GM23338 (cell line): ENCODE data around the gene MAST4. TPM values are rescaled to one million over a fixed set of nuclear protein-coding genes. Genes with fewer than 3 reads are reported as not detected.
A peak's percentile ranks its signal among the peaks of the same experiment; 100 is the strongest.

Experiments used
- ATAC-seq: fragments of 200-7000 bp; cut with Tn5 transposase; 3 replicates; pipeline ENCODE4 v1.9.1; 2020
- DNase-seq: peaks from one replicate; pipeline ENCODE4 v3.0.0-alpha.2; 2015; ENCODE audit warnings: low spot score
- H2AFZ ChIP-seq: fragments of 200-600 bp; sonication (generic); 2 replicates; pipeline ENCODE4 v1.8.0; 2016; ENCODE audit warnings: antibody characterized with exemption, mild to moderate bottlenecking, moderate library complexity
- H3F3A ChIP-seq: fragments of 200-600 bp; sonication (generic); replicated peaks from 2 replicates; pipeline ENCODE4 v1.8.0; 2017; ENCODE audit warnings: antibody characterized with exemption, mixed run types, low read depth
- H3K27ac ChIP-seq: fragments of 200-600 bp; sonication (generic); 2 replicates; pipeline ENCODE4 v1.6.1; 2016; ENCODE audit warnings: low read depth
- H3K27me3 ChIP-seq: fragments of 200-600 bp; sonication (generic); 2 replicates; pipeline ENCODE4 v1.8.0; 2016; ENCODE audit warnings: mild to moderate bottlenecking, mixed run types, moderate library complexity; ENCODE audit not compliant: insufficient read depth
- H3K36me3 ChIP-seq: fragments of 200-600 bp; sonication (generic); 2 replicates; pipeline ENCODE4 v1.8.0; 2016; ENCODE audit warnings: mild to moderate bottlenecking; ENCODE audit not compliant: insufficient read depth
- H3K4me1 ChIP-seq: fragments of 200-600 bp; sonication (generic); 2 replicates; pipeline ENCODE4 v1.8.0; 2016; ENCODE audit warnings: mild to moderate bottlenecking, moderate library complexity; ENCODE audit not compliant: insufficient read depth
- H3K4me2 ChIP-seq: fragments of 200-600 bp; sonication (generic); 2 replicates; pipeline ENCODE4 v1.7.1; 2017; ENCODE audit warnings: mixed run types
- H3K4me3 ChIP-seq: fragments of 200-600 bp; sonication (generic); 2 replicates; pipeline ENCODE4 v1.6.1; 2016; ENCODE audit warnings: mixed run types
- H3K79me2 ChIP-seq: fragments of 200-600 bp; sonication (generic); replicated peaks from 2 replicates; pipeline ENCODE4 v1.8.0; 2017; ENCODE audit warnings: mild to moderate bottlenecking; ENCODE audit not compliant: insufficient read depth
- H3K9me2 ChIP-seq: fragments of 200-600 bp; sonication (generic); 2 replicates; pipeline ENCODE4 v1.8.0; 2017; ENCODE audit not compliant: insufficient read depth
- H4K20me1 ChIP-seq: fragments of 200-600 bp; sonication (generic); replicated peaks from 2 replicates; pipeline ENCODE4 v1.8.0; 2017; ENCODE audit warnings: mild to moderate bottlenecking; ENCODE audit not compliant: insufficient read depth
- H3K27ac Mint-ChIP-seq: 2 replicates; pipeline ENCODE4 v1.8.0; 2020; ENCODE audit warnings: inconsistent platforms, mild to moderate bottlenecking, moderate library complexity, mixed read lengths
- H3K27me3 Mint-ChIP-seq: 3 replicates; pipeline ENCODE4 v1.8.0; 2022; ENCODE audit warnings: low read depth, mild to moderate bottlenecking, moderate library complexity, mixed read lengths, inconsistent platforms; ENCODE audit not compliant: insufficient read depth, poor library complexity
- H3K36me3 Mint-ChIP-seq: 3 replicates; pipeline ENCODE4 v1.8.0; 2021; ENCODE audit warnings: low read depth, mild to moderate bottlenecking, inconsistent platforms, moderate library complexity, mixed read lengths
- H3K4me1 Mint-ChIP-seq: 3 replicates; pipeline ENCODE4 v1.8.0; 2020; ENCODE audit warnings: mild to moderate bottlenecking, inconsistent platforms, mixed read lengths
- H3K4me3 Mint-ChIP-seq: 3 replicates; pipeline ENCODE4 v1.8.0; 2021; ENCODE audit warnings: moderate library complexity, mild to moderate bottlenecking, inconsistent platforms, mixed read lengths
- H3K9me3 Mint-ChIP-seq: 3 replicates; pipeline ENCODE4 v1.8.0; 2020; ENCODE audit warnings: moderate library complexity, mild to moderate bottlenecking, inconsistent platforms, mixed read lengths
- CREB1 ChIP-seq: fragments of 250-450 bp; sonication (Bioruptor Pico); IDR thresholded peaks from 2 replicates; pipeline ENCODE4 v1.5.0; 2020; ENCODE audit warnings: low read depth, mild to moderate bottlenecking, moderate library complexity
- CTCF ChIP-seq, 2 experiments: fragments of 200-600 bp in 1 of 2; sonication (generic) in 1 of 2; conservative IDR thresholded peaks; 2 replicates each; pipeline versions ENCODE4 v1.5.1 to v1.6.1; 2016 to 2017; ENCODE audit warnings: antibody characterized with exemption in 2 of 2, low read depth in 2 of 2, mild to moderate bottlenecking in 2 of 2, moderate library complexity in 1 of 2
- ETS1 ChIP-seq: IDR thresholded peaks from 2 replicates; pipeline ENCODE4 v1.6.1; 2016; ENCODE audit warnings: antibody characterized with exemption
- EZH2 ChIP-seq: fragments of 200-600 bp; sonication (generic); IDR thresholded peaks from one replicate; pipeline ENCODE4 v1.8.0; 2017; ENCODE audit warnings: antibody characterized with exemption, mild to moderate bottlenecking, low read depth; ENCODE audit not compliant: unreplicated experiment
- EZH2phosphoT487 ChIP-seq: fragments of 200-600 bp; sonication (generic); IDR thresholded peaks from one replicate; pipeline ENCODE4 v1.8.1; 2018; ENCODE audit warnings: antibody characterized with exemption; ENCODE audit not compliant: unreplicated experiment
- JUNB ChIP-seq: IDR thresholded peaks from one replicate; pipeline ENCODE4 v1.6.1; 2016; ENCODE audit warnings: antibody characterized with exemption; ENCODE audit not compliant: unreplicated experiment
- NANOG ChIP-seq: IDR thresholded peaks from 2 replicates; pipeline ENCODE4 v1.6.1; 2016; ENCODE audit warnings: antibody characterized with exemption, borderline replicate concordance
- POLR2AphosphoS5 ChIP-seq: IDR thresholded peaks from 2 replicates; pipeline ENCODE4 v1.6.1; 2016; ENCODE audit warnings: antibody characterized with exemption, low read depth
- REST ChIP-seq: IDR thresholded peaks from one replicate; pipeline ENCODE4 v1.6.1; 2018; ENCODE audit warnings: antibody characterized with exemption; ENCODE audit not compliant: unreplicated experiment
- STAT1 ChIP-seq: IDR thresholded peaks from one replicate; pipeline ENCODE4 v1.6.1; 2016; ENCODE audit warnings: antibody characterized with exemption; ENCODE audit not compliant: unreplicated experiment
- ZNF114 ChIP-seq: fragments of 250-450 bp; sonication (Bioruptor Pico); IDR thresholded peaks from 2 replicates; pipeline ENCODE4 v1.5.0; 2020; ENCODE audit warnings: mild to moderate bottlenecking, moderate library complexity
- ZNF331 ChIP-seq: fragments of 250-450 bp; sonication (Bioruptor Pico); IDR thresholded peaks from 2 replicates; pipeline ENCODE4 v1.5.0; 2020; ENCODE audit warnings: low read depth, mild to moderate bottlenecking, moderate library complexity
- ZNF462 ChIP-seq: fragments of 250-450 bp; sonication (Bioruptor Pico); IDR thresholded peaks from 2 replicates; pipeline ENCODE4 v1.5.0; 2020; ENCODE audit warnings: mild to moderate bottlenecking, moderate library complexity
- polyA plus RNA-seq: library from polyadenylated mRNA; unstranded; fragments of >200 nt; fragmentation: Nextera tagmentation; extraction: Ambion mirVana; gene quantifications from 2 replicates; pipeline ENCODE4 v1.2.1, GENCODE V29; 2016
- total RNA-seq: library from RNA; depleted of rRNA; stranded (reverse); fragments of >200 nt; shearing (Covaris generic); gene quantifications from 2 replicates; pipeline ENCODE4 v1.2.3, GENCODE V29; 2014

MAST4 gene
- total and polyA plus RNA-seq, 2 experiments from 2014 or later = 3.6 to 8.5 TPM

GRCh38 chr5:66561256-66561990, 34.8 kb upstream of the MAST4 start:
- Histone ChIP-seq H3K79me2 (no peaks in the 10 kb centered on the region), H3K27me3 (no peaks in the 10 kb centered on the region), H3F3A (no peaks in the 10 kb centered on the region), H2AFZ (peak overlapping the region; percentile 33; the same call in 1 of the 2 replicates), H3K4me1 (peaks cover 13% of the 10 kb centered on the region; the same call in 1 of the 2 replicates), H3K4me2 (no peak overlapping the region), H3K9me2 (peaks cover 9% of the 10 kb centered on the region), H3K4me3 (no peak overlapping the region), H3K36me3 (no peaks in the 10 kb centered on the region), H3K27ac (no peak overlapping the region), H4K20me1 (no peaks in the 10 kb centered on the region)
- H3K27me3 Mint-ChIP-seq = peaks cover 1% of the 10 kb centered on the region
- H3K4me1 Mint-ChIP-seq = peaks cover 14% of the 10 kb centered on the region
- H3K4me3 Mint-ChIP-seq = no peak overlapping the region
- H3K27ac Mint-ChIP-seq = no peak overlapping the region
- ATAC-seq (peak; percentile 39), DNase-seq (no peak)
- peaks cover 8% of the 10 kb centered on the region; the same call in 1 of the 3 replicates for H3K9me3 Mint-ChIP-seq
- no peak for TF ChIP-seq ZNF114 (CRISPR knock-in tag)
- TF ChIP-seq ZNF331 (CRISPR knock-in tag) = no peak
- no peak for TF ChIP-seq CREB1
- no peak for TF ChIP-seq NANOG
- TF ChIP-seq POLR2AphosphoS5 = no peak
- no peak for TF ChIP-seq REST
- TF ChIP-seq EZH2 = no peak
- TF ChIP-seq EZH2phosphoT487 = no peak
- TF ChIP-seq CTCF (conservative IDR thresholded peaks at IDR 0.05; ENCODE audit: low read depth in 2 of 2) = no peak
- no peak for TF ChIP-seq JUNB
- TF ChIP-seq ETS1 = no peak
- TF ChIP-seq STAT1 = no peak
- no peak for TF ChIP-seq ZNF462
- peaks cover 6% of the 10 kb centered on the region for H3K36me3 Mint-ChIP-seq
